Measurements from ENCODE around the gene BTBD16.

The BTBD16 gene

GRCh38 chr10:122323941-122324675 lies 53.0 kb downstream of the BTBD16 start:
- DNase-seq = no peak

- no peak for DNase-seq
These were observed 54.1 kb downstream of the BTBD16 start for GRCh38 chr10:122325235-122325634.

GRCh38 chr10:122326385-122326784 lies 55.3 kb downstream of the BTBD16 start:
- no peak for DNase-seq

GRCh38 chr10:122326806-122327205 lies 55.7 kb downstream of the BTBD16 start:
- DNase-seq = no peak

- DNase-seq = no peak
These were observed 56.4 kb downstream of the BTBD16 start for GRCh38 chr10:122327237-122328206.

- no peak for DNase-seq
These were observed 57.6 kb downstream of the BTBD16 start for GRCh38 chr10:122328676-122329075.

- DNase-seq = no peak
These were observed 58.3 kb downstream of the BTBD16 start for GRCh38 chr10:122329416-122329815.

- DNase-seq = no peak
These were observed 60.0 kb downstream of the BTBD16 start for GRCh38 chr10:122331100-122331499.

GRCh38 chr10:122331615-122332446 lies 60.7 kb downstream of the BTBD16 start:
- DNase-seq = no peak

- DNase-seq = no peak
These were observed 61.9 kb downstream of the BTBD16 start for GRCh38 chr10:122333037-122333436.

GRCh38 chr10:122336332-122336731 lies 65.2 kb downstream of the BTBD16 start:
- DNase-seq = no peak

GRCh38 chr10:122336961-122337360 lies 65.9 kb downstream of the BTBD16 start:
- no peak for DNase-seq

GRCh38 chr10:122338609-122339441 lies 67.7 kb downstream of the BTBD16 start:
- DNase-seq = no peak

- no peak for DNase-seq
These were observed 70.2 kb downstream of the BTBD16 start for GRCh38 chr10:122341141-122341810.

- DNase-seq = no peak
These were observed 71.4 kb downstream of the BTBD16 start for GRCh38 chr10:122342293-122343134.

GRCh38 chr10:122343135-122343800 lies 72.2 kb downstream of the BTBD16 start:
- no peak for DNase-seq

GRCh38 chr10:122343936-122344335 lies 72.8 kb downstream of the BTBD16 start:
- DNase-seq = no peak

- DNase-seq = no peak
These were observed 73.7 kb downstream of the BTBD16 start for GRCh38 chr10:122344741-122345258.

GRCh38 chr10:122346326-122346950 lies 75.3 kb downstream of the BTBD16 start:
- no peak for DNase-seq
